Inflammatory macrophage (primary cell): ENCODE data around the gene PROC.

Experiments used
- DNase-seq, 2 donors: peaks; one replicate each; pipeline ENCODE4 v3.0.0-alpha.2; 2020 to 2022
- total RNA-seq, 18 experiments: gene quantifications; one replicate each; lab custom pipeline; 2026; ENCODE audit warnings: mixed read lengths in 6 of 18, inconsistent platforms in 2 of 18; lab: John Stamatoyannopoulos, UW

The PROC gene
- total RNA-seq: 0.06 to 6.2 (median 1.3) reads per million in 18 experiments

- DNase-seq: no peak
These were observed at the start of gene PROC for GRCh38 chr2:127418300-127419111. TSS of gene PROC (plus strand) at chr2:127418427. CDS start at chr2:127419943, 1,516 bp downstream.

GRCh38 chr2:127370010-127370409, 48.2 kb upstream of the PROC start:
- DNase-seq: no peak

GRCh38 chr2:127371037-127371436, 47.2 kb upstream of the PROC start:
- peak in 1 of 2 donors; percentile 7 for DNase-seq

- DNase-seq: no peak
These were observed 44.7 kb upstream of the PROC start for GRCh38 chr2:127373362-127374083.

GRCh38 chr2:127376257-127376656, 42.0 kb upstream of the PROC start:
- no peak for DNase-seq

GRCh38 chr2:127377262-127377661, 41.0 kb upstream of the PROC start:
- DNase-seq: no peak

GRCh38 chr2:127378720-127379119, 39.5 kb upstream of the PROC start:
- peak in 1 of 2 donors; percentile 24 for DNase-seq

- no peak for DNase-seq
These were observed 38.4 kb upstream of the PROC start for GRCh38 chr2:127379712-127380355.

GRCh38 chr2:127381762-127382161, 36.5 kb upstream of the PROC start:
- DNase-seq: no peak

- no peak for DNase-seq
These were observed 35.4 kb upstream of the PROC start for GRCh38 chr2:127382831-127383230.

GRCh38 chr2:127384529-127384928, 33.7 kb upstream of the PROC start:
- DNase-seq: no peak

GRCh38 chr2:127386246-127386645, 32.0 kb upstream of the PROC start:
- peak; percentile 72 to 86 for DNase-seq

- DNase-seq: peak; percentile 89 to 93
These were observed 31.2 kb upstream of the PROC start for GRCh38 chr2:127386764-127387654.

GRCh38 chr2:127387655-127388422, 30.4 kb upstream of the PROC start, which contains the start of gene MAP3K2:
TSS of gene MAP3K2 (minus strand) at chr2:127387975. CDS start at chr2:127343129, 44,846 bp downstream.
- peak; percentile 91 to 96 for DNase-seq

- DNase-seq: peak in 1 of 2 donors; percentile 41
These were observed 29.6 kb upstream of the PROC start for GRCh38 chr2:127388423-127389164.

- peak; percentile 44 to 69 for DNase-seq
These were observed 28.3 kb upstream of the PROC start for GRCh38 chr2:127389778-127390435.

GRCh38 chr2:127392133-127392827, 25.9 kb upstream of the PROC start:
- DNase-seq: peak in 1 of 2 donors; percentile 35

GRCh38 chr2:127392828-127393578, 25.2 kb upstream of the PROC start:
- no peak for DNase-seq
